Activated naive CD4-positive, alpha-beta T cell treated with anti-CD3 and anti-CD28 coated beads, Interleukin-2, amount 50 U/mL, for 24 hours (primary cell): ENCODE data around the gene ACOT7.

ENCODE experiments used
- H3K27ac Mint-ChIP-seq: one replicate; pipeline ENCODE4 v1.8.0; 2021; ENCODE audit warnings: mild to moderate bottlenecking, mixed read lengths
- H3K27me3 Mint-ChIP-seq: one replicate; pipeline ENCODE4 v1.8.0; 2021; ENCODE audit warnings: mixed read lengths
- H3K36me3 Mint-ChIP-seq: one replicate; pipeline ENCODE4 v1.8.0; 2021; ENCODE audit warnings: mixed read lengths
- H3K4me1 Mint-ChIP-seq: one replicate; pipeline ENCODE4 v1.8.0; 2021; ENCODE audit warnings: mixed read lengths
- H3K4me3 Mint-ChIP-seq: one replicate; pipeline ENCODE4 v1.8.0; 2021; ENCODE audit warnings: mild to moderate bottlenecking, mixed read lengths
- H3K9me3 Mint-ChIP-seq: one replicate; pipeline ENCODE4 v1.8.0; 2021; ENCODE audit warnings: mixed read lengths

The ACOT7 gene

GRCh38 chr1:6272868-6273267, 120.7 kb downstream of the ACOT7 start:
- no peaks in the 10 kb centered on the region for H3K27me3 Mint-ChIP-seq
- H3K36me3 Mint-ChIP-seq, result no peaks in the 10 kb centered on the region
- no peaks in the 10 kb centered on the region for H3K9me3 Mint-ChIP-seq
- H3K4me3 Mint-ChIP-seq, result no peak overlapping the region
- H3K27ac Mint-ChIP-seq, result no peak overlapping the region
- H3K4me1 Mint-ChIP-seq, result no peaks in the 10 kb centered on the region

- Mint-ChIP-seq H3K27me3 (no peaks in the 10 kb centered on the region), H3K9me3 (no peaks in the 10 kb centered on the region), H3K4me3 (no peak overlapping the region), H3K36me3 (no peaks in the 10 kb centered on the region), H3K4me1 (no peaks in the 10 kb centered on the region), H3K27ac (no peak overlapping the region)
These were observed 121.1 kb downstream of the ACOT7 start for GRCh38 chr1:6272452-6272851.

GRCh38 chr1:6271554-6271953, 122.0 kb downstream of the ACOT7 start:
- no peak overlapping the region for H3K27ac Mint-ChIP-seq
- no peaks in the 10 kb centered on the region for H3K4me1 Mint-ChIP-seq
- H3K27me3 Mint-ChIP-seq, result no peaks in the 10 kb centered on the region
- no peaks in the 10 kb centered on the region for H3K36me3 Mint-ChIP-seq
- H3K9me3 Mint-ChIP-seq, result no peaks in the 10 kb centered on the region
- H3K4me3 Mint-ChIP-seq, result no peak overlapping the region

- Mint-ChIP-seq H3K4me1 (no peaks in the 10 kb centered on the region), H3K27me3 (no peaks in the 10 kb centered on the region), H3K4me3 (no peak overlapping the region), H3K27ac (no peak overlapping the region), H3K9me3 (no peaks in the 10 kb centered on the region), H3K36me3 (no peaks in the 10 kb centered on the region)
These were observed 122.6 kb downstream of the ACOT7 start for GRCh38 chr1:6271006-6271405.

GRCh38 chr1:6270401-6270800, 123.2 kb downstream of the ACOT7 start:
- H3K27ac Mint-ChIP-seq, result no peak overlapping the region
- no peak overlapping the region for H3K4me3 Mint-ChIP-seq
- no peaks in the 10 kb centered on the region for H3K36me3 Mint-ChIP-seq
- no peaks in the 10 kb centered on the region for H3K4me1 Mint-ChIP-seq
- no peaks in the 10 kb centered on the region for H3K27me3 Mint-ChIP-seq
- no peaks in the 10 kb centered on the region for H3K9me3 Mint-ChIP-seq

- no peaks in the 10 kb centered on the region for H3K9me3 Mint-ChIP-seq
- H3K27ac Mint-ChIP-seq, result no peak overlapping the region
- no peaks in the 10 kb centered on the region for H3K27me3 Mint-ChIP-seq
- no peaks in the 10 kb centered on the region for H3K4me1 Mint-ChIP-seq
- no peak overlapping the region for H3K4me3 Mint-ChIP-seq
- no peaks in the 10 kb centered on the region for H3K36me3 Mint-ChIP-seq
These were observed 123.7 kb downstream of the ACOT7 start for GRCh38 chr1:6269720-6270400.

- H3K4me3 Mint-ChIP-seq, result no peak overlapping the region
- H3K9me3 Mint-ChIP-seq, result no peaks in the 10 kb centered on the region
- no peaks in the 10 kb centered on the region for H3K36me3 Mint-ChIP-seq
- H3K4me1 Mint-ChIP-seq, result no peaks in the 10 kb centered on the region
- no peak overlapping the region for H3K27ac Mint-ChIP-seq
- no peaks in the 10 kb centered on the region for H3K27me3 Mint-ChIP-seq
These were observed 124.3 kb downstream of the ACOT7 start for GRCh38 chr1:6269296-6269695.

GRCh38 chr1:6268415-6268814, 125.2 kb downstream of the ACOT7 start:
- Mint-ChIP-seq H3K9me3 (no peaks in the 10 kb centered on the region), H3K36me3 (no peaks in the 10 kb centered on the region), H3K27ac (no peak overlapping the region), H3K4me1 (no peaks in the 10 kb centered on the region), H3K4me3 (no peak overlapping the region), H3K27me3 (no peaks in the 10 kb centered on the region)

GRCh38 chr1:6267686-6268322, 125.8 kb downstream of the ACOT7 start:
- no peak overlapping the region for H3K27ac Mint-ChIP-seq
- no peaks in the 10 kb centered on the region for H3K27me3 Mint-ChIP-seq
- H3K4me3 Mint-ChIP-seq, result no peak overlapping the region
- H3K4me1 Mint-ChIP-seq, result no peaks in the 10 kb centered on the region
- no peaks in the 10 kb centered on the region for H3K9me3 Mint-ChIP-seq
- H3K36me3 Mint-ChIP-seq, result no peaks in the 10 kb centered on the region

- no peaks in the 10 kb centered on the region for H3K4me1 Mint-ChIP-seq
These were observed 126.9 kb downstream of the ACOT7 start for GRCh38 chr1:6266641-6267040.

GRCh38 chr1:6265151-6265550, 128.4 kb downstream of the ACOT7 start:
- Mint-ChIP-seq H3K36me3 (no peaks in the 10 kb centered on the region), H3K27me3 (peaks cover 4% of the 10 kb centered on the region)

More at GRCh38 chr1:6266641-6267040, 126.9 kb downstream of the ACOT7 start:
- H3K27me3 Mint-ChIP-seq, result peaks cover 4% of the 10 kb centered on the region
- H3K9me3 Mint-ChIP-seq, result no peaks in the 10 kb centered on the region
- no peak overlapping the region for H3K4me3 Mint-ChIP-seq
- H3K27ac Mint-ChIP-seq, result no peak overlapping the region
- H3K36me3 Mint-ChIP-seq, result no peaks in the 10 kb centered on the region

GRCh38 chr1:6263716-6264115, 129.9 kb downstream of the ACOT7 start:
- Mint-ChIP-seq H3K27ac (no peak overlapping the region), H3K4me1 (peaks cover 4% of the 10 kb centered on the region), H3K27me3 (peaks cover 4% of the 10 kb centered on the region), H3K36me3 (no peaks in the 10 kb centered on the region), H3K4me3 (no peak overlapping the region), H3K9me3 (no peaks in the 10 kb centered on the region)

More at GRCh38 chr1:6265151-6265550, 128.4 kb downstream of the ACOT7 start:
- H3K4me1 Mint-ChIP-seq, result no peaks in the 10 kb centered on the region
- no peak overlapping the region for H3K4me3 Mint-ChIP-seq
- H3K9me3 Mint-ChIP-seq, result no peaks in the 10 kb centered on the region
- no peak overlapping the region for H3K27ac Mint-ChIP-seq

GRCh38 chr1:6262555-6263420, 130.8 kb downstream of the ACOT7 start:
- no peaks in the 10 kb centered on the region for H3K36me3 Mint-ChIP-seq
- H3K27ac Mint-ChIP-seq, result no peak overlapping the region
- peaks cover 4% of the 10 kb centered on the region for H3K4me1 Mint-ChIP-seq
- H3K9me3 Mint-ChIP-seq, result no peaks in the 10 kb centered on the region
- H3K27me3 Mint-ChIP-seq, result peaks cover 4% of the 10 kb centered on the region
- H3K4me3 Mint-ChIP-seq, result no peak overlapping the region

- peak overlapping the region; percentile 63 for H3K4me3 Mint-ChIP-seq
- no peaks in the 10 kb centered on the region for H3K36me3 Mint-ChIP-seq
- peaks cover 4% of the 10 kb centered on the region for H3K27me3 Mint-ChIP-seq
- H3K9me3 Mint-ChIP-seq, result no peaks in the 10 kb centered on the region
- no peak overlapping the region for H3K27ac Mint-ChIP-seq
- H3K4me1 Mint-ChIP-seq, result peaks cover 4% of the 10 kb centered on the region
These were observed 132.0 kb downstream of the ACOT7 start for GRCh38 chr1:6261615-6261995.

GRCh38 chr1:6260961-6261614, 132.5 kb downstream of the ACOT7 start, which contains the start of gene GPR153:
Gene GPR153, minus strand, starts transcription at chr1:6261098. Its CDS starts 6,193 bp downstream, at chr1:6254905.
- H3K27me3 Mint-ChIP-seq, result peaks cover 4% of the 10 kb centered on the region
- no peaks in the 10 kb centered on the region for H3K36me3 Mint-ChIP-seq
- H3K27ac Mint-ChIP-seq, result no peak within 1 kb of the TSS
- peaks cover 4% of the 10 kb centered on the region for H3K4me1 Mint-ChIP-seq
- H3K4me3 Mint-ChIP-seq, result peak within 1 kb of the TSS; percentile 63
- no peaks in the 10 kb centered on the region for H3K9me3 Mint-ChIP-seq
